Measurements from ENCODE around the gene MORC4.
A peak's percentile ranks its signal among the peaks of the same experiment; 100 is the strongest.

MORC4 gene

DNA sequence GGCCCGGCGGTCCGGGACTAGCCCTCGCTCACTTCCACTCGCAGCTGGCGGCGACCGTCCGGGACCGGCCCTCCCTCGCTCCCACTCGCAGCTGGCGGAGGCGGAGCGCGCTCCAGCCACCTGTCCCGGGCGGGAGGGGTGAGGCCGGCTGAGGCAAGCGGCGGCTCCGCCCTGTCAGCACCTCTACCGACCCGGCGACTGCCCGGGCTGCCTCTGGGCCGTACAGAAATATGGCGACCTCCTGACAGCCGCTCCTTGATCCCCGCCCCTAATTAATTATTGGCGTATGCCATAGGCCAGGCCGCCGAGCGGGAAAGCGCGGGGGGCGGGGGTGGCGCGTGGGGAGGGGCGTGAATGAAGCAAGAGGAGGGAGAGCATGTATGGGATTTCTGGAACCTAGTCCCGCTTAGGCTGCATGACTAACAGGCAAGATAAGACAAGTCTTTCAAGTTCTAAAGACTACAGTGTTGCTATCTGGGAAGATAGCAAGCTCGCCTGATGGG lies at the start of gene MORC4:
MORC4 (minus strand) TSS at position 200 of the 503 bp plus-strand sequence. CDS start 243 bp downstream, outside the sequence.
- peak within 1 kb of the TSS; percentile 86 to 88 for H3K4me3 Mint-ChIP-seq
- DNase-seq (peak; percentile 50), ATAC-seq (replicated peaks) (peak; percentile 90 to 91)
- H3K36me3 Mint-ChIP-seq = no peaks in the 10 kb centered on the region
- H3K9me3 Mint-ChIP-seq = peaks cover 0 to 4% of the 10 kb centered on the region in 2 donors
- H3K4me1 Mint-ChIP-seq = peaks cover 0 to 10% of the 10 kb centered on the region in 2 donors
- peak within 1 kb of the TSS; percentile 63 for H3K27ac Mint-ChIP-seq
- H3K27me3 Mint-ChIP-seq = peaks cover 7 to 9% of the 10 kb centered on the region in 2 donors

DNA sequence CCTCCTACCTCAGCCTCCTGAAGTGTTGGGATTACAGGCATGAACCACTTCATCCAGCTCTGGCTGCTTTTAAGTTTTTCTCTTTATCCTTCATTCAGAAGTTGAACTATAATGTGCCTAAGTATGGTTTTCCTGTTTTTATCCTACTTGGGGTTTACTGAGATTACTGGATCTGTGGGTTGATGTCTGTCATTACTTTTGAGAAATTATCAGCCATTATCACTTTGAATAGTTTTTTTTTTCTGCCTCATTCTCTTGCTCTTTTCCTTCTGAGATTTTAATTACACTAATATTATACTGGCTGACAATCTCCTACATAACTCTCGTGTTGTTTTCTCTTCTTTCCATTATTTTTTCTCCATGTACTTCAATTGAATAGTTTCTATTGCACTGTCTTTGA lies 47.6 kb upstream of the MORC4 start:
- Mint-ChIP-seq H3K27ac (no peak overlapping the region), H3K9me3 (peaks cover under 1 to 2% of the 10 kb centered on the region in 2 donors), H3K27me3 (peaks cover 8 to 15% of the 10 kb centered on the region in 2 donors), H3K36me3 (no peaks in the 10 kb centered on the region), H3K4me1 (no peaks in the 10 kb centered on the region), H3K4me3 (no peak overlapping the region)
- DNase-seq (no peak), ATAC-seq (replicated peaks) (no peak)

DNA sequence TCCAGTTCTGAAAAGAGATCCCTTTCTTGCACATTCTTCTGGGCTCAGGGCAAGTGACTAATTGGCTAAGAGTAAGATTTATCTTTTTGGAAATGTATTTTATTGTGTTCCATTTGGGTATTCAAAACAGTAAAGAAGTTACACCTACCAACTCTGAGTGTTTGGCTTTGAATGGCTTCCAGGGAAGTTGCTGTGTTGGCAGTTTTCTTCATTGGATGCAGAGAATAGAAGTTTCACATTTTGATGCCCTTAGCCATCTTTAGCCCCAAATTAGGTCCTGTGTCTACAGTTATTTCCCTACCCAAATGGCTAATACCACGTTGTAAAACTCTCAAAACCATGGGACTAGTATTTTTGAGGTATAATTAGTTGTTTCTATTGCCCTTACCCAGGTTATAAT lies 29.7 kb upstream of the MORC4 start:
- no peak for ATAC-seq (replicated peaks)
- no peaks in the 10 kb centered on the region for H3K4me1 Mint-ChIP-seq
- no peaks in the 10 kb centered on the region for H3K9me3 Mint-ChIP-seq
- no peak for DNase-seq
- H3K27ac Mint-ChIP-seq = no peak overlapping the region
- H3K36me3 Mint-ChIP-seq = no peaks in the 10 kb centered on the region
- H3K4me3 Mint-ChIP-seq = no peak overlapping the region
- peaks cover 11 to 26% of the 10 kb centered on the region in 2 donors for H3K27me3 Mint-ChIP-seq

DNA sequence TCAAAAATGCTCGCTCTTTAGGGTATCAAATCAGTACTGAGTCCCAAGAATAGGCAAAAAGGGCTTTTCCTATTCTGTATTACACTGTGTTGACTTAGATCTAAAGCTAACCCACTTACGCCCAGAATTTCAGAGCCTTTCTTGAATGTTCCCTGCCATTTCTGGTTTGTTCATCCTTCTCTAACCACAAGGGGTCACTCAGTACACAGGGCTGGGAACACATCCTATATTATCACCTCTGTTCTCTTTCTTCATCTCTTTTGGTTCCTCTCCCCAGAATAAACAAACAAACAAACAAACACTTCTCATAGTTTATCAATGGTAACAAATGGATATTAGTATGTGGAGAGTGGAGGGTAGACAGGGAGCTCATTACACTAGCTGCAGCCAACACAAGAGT lies 25.5 kb upstream of the MORC4 start:
- H3K9me3 Mint-ChIP-seq = no peaks in the 10 kb centered on the region
- no peak overlapping the region for H3K4me3 Mint-ChIP-seq
- no peaks in the 10 kb centered on the region for H3K4me1 Mint-ChIP-seq
- no peak for ATAC-seq (replicated peaks)
- H3K27ac Mint-ChIP-seq = no peak overlapping the region
- no peaks in the 10 kb centered on the region for H3K36me3 Mint-ChIP-seq
- DNase-seq = no peak
- peaks cover 14 to 20% of the 10 kb centered on the region in 2 donors for H3K27me3 Mint-ChIP-seq

DNA sequence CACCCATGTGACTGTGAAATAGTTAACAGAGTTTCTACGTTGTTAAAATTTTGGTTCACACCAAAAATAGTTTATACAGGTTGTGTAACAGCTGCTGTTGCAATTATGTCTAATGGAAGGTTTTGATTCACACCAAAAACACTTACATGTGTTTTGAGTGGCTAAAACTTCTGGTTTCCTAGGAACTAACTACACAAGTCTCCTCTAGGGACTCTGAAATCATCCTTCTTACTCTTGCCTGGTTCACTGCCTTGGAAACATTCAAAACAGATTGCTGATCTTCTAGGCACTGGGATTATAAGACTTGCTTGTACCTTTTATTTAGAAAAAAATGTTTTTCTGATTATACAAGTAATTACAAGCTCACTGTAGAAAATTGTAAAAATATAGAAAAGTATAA lies 14.9 kb upstream of the MORC4 start:
- no peak for ATAC-seq (replicated peaks)
- no peaks in the 10 kb centered on the region for H3K36me3 Mint-ChIP-seq
- H3K27ac Mint-ChIP-seq = no peak overlapping the region

DNA sequence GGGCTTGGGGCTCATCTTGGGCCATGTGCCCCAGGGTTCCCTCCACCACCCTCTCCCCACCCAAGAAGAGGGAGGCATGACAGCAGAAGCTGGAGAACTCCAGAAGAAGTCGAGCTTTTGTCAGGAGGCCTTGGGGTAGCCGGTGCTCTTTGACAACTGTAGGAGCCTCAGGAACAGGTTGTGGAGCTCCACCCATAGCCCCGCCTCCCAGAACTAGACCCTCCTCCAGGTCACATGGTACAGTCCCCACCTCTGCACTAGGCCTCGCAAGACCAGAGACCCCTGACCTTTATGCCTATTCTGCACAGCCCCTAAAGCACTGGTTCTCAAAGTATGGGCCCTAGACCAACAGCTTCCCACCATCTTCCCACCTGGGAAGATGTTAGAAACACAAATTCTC lies 8.0 kb upstream of the MORC4 start:
- Mint-ChIP-seq H3K27ac (no peak overlapping the region), H3K9me3 (no peaks in the 10 kb centered on the region), H3K4me1 (no peaks in the 10 kb centered on the region), H3K27me3 (peaks cover 6 to 7% of the 10 kb centered on the region in 2 donors), H3K4me3 (no peak overlapping the region), H3K36me3 (no peaks in the 10 kb centered on the region)
- ATAC-seq (replicated peaks) = no peak
- DNase-seq = no peak

More for the DNA sequence above, 14.9 kb upstream of the MORC4 start:
- H3K9me3 Mint-ChIP-seq = no peaks in the 10 kb centered on the region
- no peaks in the 10 kb centered on the region for H3K4me1 Mint-ChIP-seq
- no peaks in the 10 kb centered on the region for H3K27me3 Mint-ChIP-seq
- DNase-seq = no peak
- H3K4me3 Mint-ChIP-seq = no peak overlapping the region

DNA sequence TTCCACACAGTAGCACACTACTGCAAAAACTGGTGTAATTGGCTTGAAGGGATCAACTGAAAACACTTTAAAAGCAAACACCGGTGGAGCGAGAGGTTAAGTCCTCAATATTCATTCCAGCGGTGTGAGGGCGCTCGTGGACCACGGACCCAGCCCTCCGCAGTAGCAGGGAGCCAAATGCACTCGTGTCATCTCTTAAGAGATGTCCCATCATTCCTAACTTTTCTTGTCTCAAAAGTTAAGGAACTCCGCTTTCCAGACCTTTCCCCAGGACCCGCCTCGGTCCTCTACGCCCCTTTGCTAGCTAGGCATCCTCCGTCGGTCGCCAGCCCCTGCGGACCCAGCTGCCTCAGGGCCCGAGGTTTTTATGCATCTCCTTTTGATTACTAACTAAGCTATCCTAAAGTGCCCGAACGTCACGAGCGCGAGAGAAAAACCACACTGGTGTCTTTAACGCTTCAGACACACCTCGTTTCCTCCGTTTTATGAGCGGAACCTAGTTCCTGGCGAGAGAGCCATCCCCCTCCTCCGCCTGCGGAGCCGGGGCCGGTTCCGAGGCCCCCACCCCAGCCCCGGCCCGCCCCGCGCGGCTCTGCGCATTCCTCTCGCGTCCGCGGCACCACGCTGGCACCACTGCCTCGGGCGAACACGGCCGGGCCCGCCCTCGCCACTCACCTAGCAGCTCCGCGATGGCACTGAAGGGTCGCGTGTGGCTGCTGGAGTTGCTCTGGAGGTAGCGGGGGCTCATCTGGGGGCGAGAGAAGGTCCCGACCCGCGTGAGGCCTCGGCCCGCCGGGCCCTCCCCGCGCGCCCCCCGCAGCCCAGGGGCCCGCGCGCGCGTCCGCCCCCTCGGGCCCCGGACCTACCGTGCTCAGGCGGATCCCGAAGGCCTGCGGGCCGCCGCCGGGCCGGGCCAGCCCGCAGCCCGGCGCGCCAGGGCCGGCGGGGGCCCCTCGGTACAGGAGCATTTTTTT lies 723 bp downstream of the MORC4 start:
- no peaks in the 10 kb centered on the region for H3K36me3 Mint-ChIP-seq
- ATAC-seq (replicated peaks) = peak; percentile 64 to 69
- H3K9me3 Mint-ChIP-seq = peaks cover 0 to 4% of the 10 kb centered on the region in 2 donors
- peaks cover 0 to 10% of the 10 kb centered on the region in 2 donors for H3K4me1 Mint-ChIP-seq
- H3K27me3 Mint-ChIP-seq = peaks cover 7 to 9% of the 10 kb centered on the region in 2 donors
- DNase-seq = no peak
- H3K27ac Mint-ChIP-seq = peak overlapping the region; percentile 63
- peak overlapping the region; percentile 86 to 88 for H3K4me3 Mint-ChIP-seq

DNA sequence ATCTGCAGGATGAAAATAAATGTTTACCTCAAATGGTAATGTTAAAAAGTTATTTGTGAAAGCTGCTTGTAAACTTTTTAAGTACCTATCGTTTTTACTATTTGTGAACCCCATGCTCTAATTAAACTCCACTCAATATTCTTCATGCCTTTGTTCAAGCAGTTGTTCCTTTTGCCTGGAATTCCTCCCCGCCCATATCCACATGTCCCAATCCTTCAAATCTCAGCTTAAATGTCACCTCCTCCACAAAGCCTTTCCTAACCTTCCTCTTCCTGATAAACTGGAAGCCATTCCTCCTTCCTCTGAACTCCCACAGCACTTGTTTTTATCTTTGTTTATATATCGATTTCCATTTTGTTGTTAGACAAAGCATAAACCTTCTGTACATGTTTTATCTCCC lies 2.4 kb downstream of the MORC4 start:
- ATAC-seq (replicated peaks) (no peak), DNase-seq (no peak)
- no peak overlapping the region for H3K4me3 Mint-ChIP-seq
- H3K27ac Mint-ChIP-seq = no peak overlapping the region
- H3K36me3 Mint-ChIP-seq = no peaks in the 10 kb centered on the region
- H3K4me1 Mint-ChIP-seq = peaks cover 0 to 10% of the 10 kb centered on the region in 2 donors
- peaks cover 0 to 4% of the 10 kb centered on the region in 2 donors for H3K27me3 Mint-ChIP-seq
- H3K9me3 Mint-ChIP-seq = peaks cover 0 to 4% of the 10 kb centered on the region in 2 donors

DNA sequence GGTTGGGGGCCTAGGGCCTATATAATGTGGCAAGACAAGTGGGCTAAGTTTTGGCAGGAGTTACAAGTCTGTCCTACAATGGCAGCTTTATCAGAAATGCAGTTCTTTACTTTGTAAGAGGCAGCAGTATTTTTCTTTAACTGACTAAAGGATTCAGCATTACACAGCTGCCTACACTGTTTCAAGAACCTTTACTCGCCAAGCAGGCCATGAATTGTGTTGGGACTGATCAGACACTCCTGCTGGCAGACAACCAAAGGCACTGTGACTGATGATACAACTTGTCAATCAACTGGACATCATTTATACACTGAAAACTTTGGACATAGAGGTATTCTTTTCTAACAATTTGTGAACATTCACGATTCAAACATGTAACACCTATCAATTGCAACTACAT lies 4.3 kb downstream of the MORC4 start:
- Mint-ChIP-seq H3K9me3 (peaks cover 0 to 4% of the 10 kb centered on the region in 2 donors), H3K4me3 (no peak overlapping the region), H3K4me1 (peaks cover 0 to 10% of the 10 kb centered on the region in 2 donors), H3K27me3 (peaks cover 0 to 4% of the 10 kb centered on the region in 2 donors), H3K27ac (no peak overlapping the region), H3K36me3 (peaks cover 0 to 3% of the 10 kb centered on the region in 2 donors)
- DNase-seq (no peak), ATAC-seq (replicated peaks) (no peak)

DNA sequence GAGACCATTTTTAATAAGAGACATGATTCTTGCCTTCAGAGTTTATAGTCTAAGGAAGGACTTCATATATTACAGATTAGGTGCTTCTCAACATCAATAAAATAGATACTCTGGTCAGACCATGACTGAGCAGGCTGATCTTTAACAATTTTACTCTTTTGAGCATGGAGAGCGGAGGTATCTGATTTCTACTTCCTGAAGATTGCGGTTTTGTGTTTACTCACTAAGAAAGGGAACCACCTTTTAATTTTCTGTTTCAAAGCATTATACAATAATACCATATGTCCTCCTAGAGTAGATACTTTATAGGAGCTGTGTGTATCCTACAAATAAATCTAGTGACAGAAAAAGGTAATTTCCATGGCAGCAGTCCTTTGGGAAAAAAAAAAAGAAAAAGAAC lies 12.5 kb downstream of the MORC4 start:
- Mint-ChIP-seq H3K9me3 (no peaks in the 10 kb centered on the region), H3K27me3 (no peaks in the 10 kb centered on the region), H3K4me3 (no peak overlapping the region), H3K36me3 (peaks cover 0 to 3% of the 10 kb centered on the region in 2 donors), H3K27ac (no peak overlapping the region), H3K4me1 (peaks cover 0 to 2% of the 10 kb centered on the region in 2 donors)
- ATAC-seq (replicated peaks) = peak in 1 of 2 donors; percentile 36
- no peak for DNase-seq

DNA sequence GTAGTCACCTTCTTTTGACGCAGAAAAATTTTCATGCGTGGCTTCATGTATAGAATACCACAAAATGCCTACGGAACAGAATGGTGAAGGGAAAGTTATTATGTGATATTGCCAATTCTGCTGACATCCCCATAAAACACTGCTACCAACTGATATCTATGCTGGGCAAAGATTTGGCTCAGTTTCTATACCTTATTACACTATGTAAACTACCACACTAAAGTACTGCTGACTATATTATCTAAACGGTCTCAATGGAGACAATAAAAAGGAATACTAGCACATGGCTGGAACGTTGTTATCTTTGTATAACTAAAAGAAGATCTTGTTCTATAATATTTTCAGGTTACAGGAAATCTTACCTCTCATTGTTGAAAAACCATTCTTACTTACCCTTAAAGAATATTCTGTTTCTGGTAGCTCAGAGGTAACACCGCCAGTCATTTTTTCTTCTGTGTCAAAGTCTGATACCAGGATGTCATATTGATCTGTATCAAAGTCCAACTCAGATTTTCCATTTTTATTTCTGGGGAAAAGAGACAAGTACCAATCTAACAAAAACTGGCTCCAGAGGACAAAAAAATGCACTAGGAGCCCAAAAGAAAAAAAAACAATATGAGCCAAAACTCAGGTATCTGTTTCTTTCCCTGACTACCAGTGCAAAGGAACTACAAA lies 18.9 kb downstream of the MORC4 start:
- Mint-ChIP-seq H3K27me3 (no peaks in the 10 kb centered on the region), H3K9me3 (no peaks in the 10 kb centered on the region), H3K4me3 (no peak overlapping the region), H3K27ac (no peak overlapping the region), H3K36me3 (no peaks in the 10 kb centered on the region), H3K4me1 (no peaks in the 10 kb centered on the region)
- no peak for DNase-seq
- no peak for ATAC-seq (replicated peaks)

DNA sequence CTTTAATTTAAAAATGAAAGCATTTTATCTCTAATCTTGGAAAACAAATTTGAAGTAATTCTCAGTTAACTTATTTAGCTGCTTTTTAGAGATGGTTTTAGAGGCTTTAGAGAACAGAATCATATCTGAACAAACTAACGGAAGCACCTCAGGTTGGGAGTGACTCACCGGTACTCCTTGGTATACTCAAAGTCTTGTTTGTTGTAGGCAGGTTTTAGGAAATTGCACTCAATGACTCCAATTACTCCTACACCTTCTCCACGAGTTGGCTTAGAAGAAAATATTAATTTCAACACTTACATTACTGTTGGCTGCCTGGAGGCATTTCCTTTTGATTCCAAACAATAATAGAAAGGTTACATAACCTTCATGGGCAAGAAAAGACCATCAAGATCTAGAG lies 23.6 kb downstream of the MORC4 start:
- Mint-ChIP-seq H3K9me3 (no peaks in the 10 kb centered on the region), H3K27ac (no peak overlapping the region), H3K4me3 (no peak overlapping the region), H3K4me1 (no peaks in the 10 kb centered on the region), H3K36me3 (no peaks in the 10 kb centered on the region), H3K27me3 (no peaks in the 10 kb centered on the region)
- ATAC-seq (replicated peaks) (no peak), DNase-seq (no peak)

DNA sequence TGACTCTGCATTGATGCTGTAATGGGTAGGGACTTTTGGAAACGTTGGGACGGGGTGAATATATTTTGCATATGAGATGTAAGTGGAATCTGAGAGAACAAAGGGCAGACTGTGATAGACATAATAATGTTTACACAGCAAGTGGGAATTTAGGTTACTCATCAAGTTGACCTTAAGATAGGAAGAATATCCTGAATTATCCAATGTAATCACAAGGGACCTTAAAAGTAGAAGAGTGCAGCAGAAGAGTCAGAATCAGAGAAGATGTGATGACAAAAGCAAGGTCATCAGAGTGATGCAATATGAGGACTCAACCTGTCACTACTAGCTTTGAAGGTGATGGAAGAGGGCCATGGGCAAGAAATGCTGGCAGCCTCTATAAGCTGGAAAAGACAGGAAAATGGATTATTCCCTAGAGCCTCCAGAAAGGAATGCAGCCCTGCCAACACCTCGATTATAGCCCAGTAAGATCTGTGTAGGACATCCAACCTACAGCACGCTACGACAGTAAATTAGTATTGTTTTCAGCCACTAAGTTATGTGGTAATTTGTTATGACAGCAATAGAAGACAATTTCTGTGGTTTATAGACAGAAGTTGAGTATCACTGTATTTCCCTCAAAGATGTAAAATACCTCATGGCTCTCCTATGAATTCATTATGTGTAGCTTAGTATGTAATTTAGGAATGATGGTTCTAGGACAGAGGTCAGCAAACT lies 26.4 kb downstream of the MORC4 start:
- no peak overlapping the region for H3K27ac Mint-ChIP-seq
- H3K4me3 Mint-ChIP-seq = no peak overlapping the region
- peaks cover 7 to 10% of the 10 kb centered on the region in 2 donors for H3K36me3 Mint-ChIP-seq
- H3K27me3 Mint-ChIP-seq = no peaks in the 10 kb centered on the region
- no peaks in the 10 kb centered on the region for H3K4me1 Mint-ChIP-seq
- no peak for ATAC-seq (replicated peaks)
- H3K9me3 Mint-ChIP-seq = no peaks in the 10 kb centered on the region
- DNase-seq = no peak

DNA sequence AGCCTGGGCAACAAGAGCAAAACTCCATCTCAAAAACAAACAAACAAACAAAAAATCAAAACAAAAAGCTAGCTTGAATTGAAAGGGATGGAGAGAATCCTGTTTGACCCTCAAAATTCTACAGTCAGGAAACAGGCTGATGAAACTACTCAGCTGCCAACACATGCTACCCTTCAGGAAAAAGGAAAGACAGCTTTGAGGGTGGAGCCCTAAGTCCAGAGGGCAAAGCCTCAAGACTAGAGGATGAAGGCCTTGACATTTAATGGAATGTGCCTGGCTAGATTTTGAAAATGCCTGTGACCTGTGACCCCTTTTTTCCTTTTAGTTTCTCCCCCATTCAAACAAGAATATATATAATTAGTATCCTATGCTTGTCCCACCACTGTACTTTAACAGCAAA lies 27.1 kb downstream of the MORC4 start:
- DNase-seq (no peak), ATAC-seq (replicated peaks) (no peak)
- Mint-ChIP-seq H3K27me3 (no peaks in the 10 kb centered on the region), H3K36me3 (peaks cover 7 to 14% of the 10 kb centered on the region in 2 donors), H3K4me3 (no peak overlapping the region), H3K27ac (no peak overlapping the region), H3K9me3 (peaks cover 0 to 2% of the 10 kb centered on the region in 2 donors), H3K4me1 (no peaks in the 10 kb centered on the region)

Data from stimulated activated naive B cell treated with anti-CD40 and anti-IgM and Interleukin-4, amounts not matched to agents 10 μg/mL and 1 μg/mL and 100 μg/mL, for 72 hours (primary cell).